SHP77 treated with DMSO at 0.1 percent for 48 hours (cell line): ENCODE measurements around the gene TEPSIN.

Source experiments
- DNase-seq: peaks from one replicate; lab custom pipeline; 2025; lab: John Stamatoyannopoulos, UW

TEPSIN gene

DNA sequence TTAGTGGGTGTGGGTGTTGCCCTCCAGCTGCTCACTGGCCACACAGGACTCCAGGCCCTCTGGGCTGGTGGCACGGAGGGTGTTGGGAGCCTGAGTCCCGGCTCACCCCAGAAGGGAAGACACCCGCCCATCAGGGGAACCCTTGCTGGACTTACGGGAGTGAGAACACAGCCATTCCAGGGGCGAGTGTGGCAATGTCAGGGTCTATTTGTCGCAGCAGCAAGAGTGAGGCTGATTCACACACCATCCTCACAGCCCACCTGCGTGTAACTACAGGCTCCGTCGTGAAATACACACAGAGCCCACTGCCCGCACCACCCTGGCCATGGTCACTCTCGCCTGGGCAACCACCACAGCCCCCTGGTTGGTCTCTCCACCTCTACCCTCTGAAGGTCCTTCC, 55.0 kb downstream of the TEPSIN start:
- no peak for DNase-seq

DNA sequence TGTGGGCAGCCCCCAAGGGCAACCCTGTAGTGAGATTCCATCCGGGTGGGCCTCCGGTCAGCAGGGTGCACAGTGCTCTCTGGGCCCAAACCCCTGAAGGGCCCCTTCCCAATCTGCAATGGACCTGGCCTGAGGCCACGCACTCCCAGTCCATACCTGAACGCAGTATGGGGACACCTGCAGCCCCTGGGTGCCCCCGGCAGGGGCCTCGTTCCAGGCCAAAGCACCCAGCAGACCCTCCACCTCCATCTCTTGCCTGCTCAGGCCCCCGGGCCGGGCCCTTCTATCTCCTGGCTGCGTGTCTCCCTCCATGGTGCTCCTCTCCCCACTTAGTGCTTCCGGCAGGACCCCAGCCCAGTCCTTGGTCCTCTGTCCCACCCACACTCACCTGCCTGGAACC, 55.5 kb downstream of the TEPSIN start:
- DNase-seq, result no peak

DNA sequence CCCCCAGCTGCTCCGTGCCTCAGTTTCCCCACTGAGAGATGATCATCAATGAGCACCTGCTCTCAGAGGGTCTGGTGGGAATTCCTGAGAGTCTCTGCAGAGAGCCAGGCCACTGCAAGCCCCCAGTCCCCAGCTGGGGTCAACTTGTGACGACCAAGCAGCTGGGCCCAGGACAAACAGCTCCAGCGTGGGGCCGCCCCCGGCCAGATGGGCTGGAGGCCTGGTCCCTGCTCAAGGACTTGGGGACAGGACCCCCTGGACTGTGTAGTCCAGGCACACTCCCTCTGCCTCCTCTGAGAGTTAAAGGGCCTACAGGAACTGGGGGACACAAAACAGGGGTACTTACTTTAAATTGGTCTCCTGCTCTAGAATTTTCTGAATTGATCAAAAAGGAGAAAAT, 56.3 kb downstream of the TEPSIN start:
- no peak for DNase-seq

DNA sequence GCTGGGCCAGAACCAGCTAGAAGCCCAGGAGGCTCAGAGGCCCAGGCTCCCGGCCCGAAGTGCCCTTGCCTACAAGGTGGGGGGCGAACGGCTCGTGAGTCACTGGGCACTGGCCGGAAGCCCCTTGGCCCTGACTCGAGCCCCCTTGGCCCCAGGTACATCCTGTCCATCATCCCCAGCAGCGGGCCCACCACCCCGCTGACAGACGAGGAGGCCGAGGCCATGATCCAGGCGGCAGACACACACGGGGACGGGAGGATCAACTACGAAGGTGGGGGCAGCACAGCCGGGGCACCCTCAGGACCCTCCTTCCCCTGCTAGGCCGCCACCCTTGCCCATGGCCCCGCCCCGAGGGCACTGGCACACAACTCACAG, 57.1 kb downstream of the TEPSIN start:
- no peak for DNase-seq

DNA sequence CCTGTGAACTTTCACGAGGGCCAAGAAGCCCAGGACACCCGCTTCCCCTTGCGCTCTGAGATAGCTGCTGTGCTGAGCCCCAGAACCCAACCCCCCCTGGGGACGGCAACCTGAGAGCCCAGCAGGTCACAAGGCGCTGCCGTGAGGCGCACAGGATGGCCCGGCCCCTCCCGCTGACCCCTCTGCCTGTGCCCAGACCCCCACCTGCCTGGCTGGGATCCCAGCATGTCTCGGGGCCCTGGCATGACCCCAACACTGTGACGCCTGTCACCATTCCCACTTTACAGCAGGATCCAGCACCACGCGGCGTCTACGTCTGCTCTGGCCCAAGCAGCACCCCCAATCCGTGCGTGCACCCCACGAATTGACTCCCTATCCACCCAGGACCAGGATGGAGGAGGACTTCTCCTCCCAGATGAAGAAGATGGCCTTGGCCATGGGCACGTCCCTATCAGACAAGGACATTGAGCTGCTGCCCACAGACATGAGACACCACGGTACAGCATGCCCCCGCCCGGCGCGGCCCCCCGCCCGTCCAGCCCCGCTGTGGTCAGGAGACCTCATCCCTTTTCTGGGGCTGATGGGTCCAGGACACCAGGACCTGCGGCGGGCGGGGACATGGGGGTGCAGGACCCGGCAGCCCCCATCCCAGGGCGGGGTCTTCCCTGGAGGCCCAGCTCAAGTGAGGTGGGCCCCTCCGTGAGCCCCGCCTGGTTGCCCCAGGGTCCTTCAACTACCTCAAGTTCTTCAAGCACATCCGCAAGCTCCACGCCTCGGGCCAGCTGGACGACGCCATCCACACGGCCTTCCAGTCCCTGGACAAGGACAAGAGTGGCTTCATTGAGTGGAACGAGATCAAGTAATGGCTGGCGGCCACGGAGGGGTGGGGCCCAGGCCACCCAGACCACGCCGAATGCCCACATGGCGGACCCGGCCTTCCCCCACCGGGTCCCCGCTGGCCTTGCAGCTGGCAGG, 57.7 kb downstream of the TEPSIN start:
- DNase-seq, result no peak

DNA sequence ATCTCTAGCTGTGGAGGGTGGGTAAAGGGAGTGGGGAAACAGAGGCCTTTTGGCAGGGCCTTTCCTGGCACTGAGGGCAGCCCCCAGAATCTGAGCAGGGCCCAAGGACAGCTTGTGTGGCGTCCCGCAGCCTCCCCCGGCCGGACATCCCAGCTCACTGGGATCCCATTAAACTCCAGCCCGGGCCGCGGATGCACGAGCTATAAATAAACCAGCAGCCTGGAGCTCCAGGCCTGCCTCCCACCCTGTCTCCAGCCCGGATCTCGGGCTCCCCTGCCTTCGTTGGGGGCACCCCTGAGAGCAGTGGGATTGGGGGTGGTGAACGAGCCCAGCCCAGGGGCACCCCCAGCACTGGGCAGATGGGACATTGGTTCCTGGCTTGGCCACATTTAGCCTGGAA, 59.0 kb downstream of the TEPSIN start:
- DNase-seq, result no peak

DNA sequence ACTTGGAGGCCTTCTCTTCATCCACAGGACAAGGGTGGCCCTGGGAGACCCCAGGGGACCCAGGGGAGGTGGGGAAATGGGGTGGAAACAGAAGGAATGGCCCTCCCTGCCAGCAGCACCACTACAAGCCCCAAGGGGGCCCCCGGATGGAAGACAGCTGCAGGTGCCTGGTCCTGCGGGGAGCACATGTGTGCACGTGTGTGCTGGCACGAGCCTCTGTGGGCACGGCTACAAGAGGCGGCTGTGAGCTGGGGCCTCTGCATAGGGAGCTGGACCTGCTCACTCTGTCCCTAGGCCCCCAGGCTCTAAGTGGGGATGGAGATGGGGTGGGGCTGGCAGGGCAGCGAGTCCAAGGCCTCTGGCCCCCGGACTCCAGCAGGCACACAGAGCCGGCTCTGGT, 59.6 kb downstream of the TEPSIN start:
- no peak for DNase-seq
